CD4-positive, alpha-beta T cell treated with Interleukin-15 for 1 hour (primary cell): ENCODE results near the gene DDB1.

Experiments
- DNase-seq: peaks from one replicate; pipeline ENCODE4 v3.0.0-alpha.2; 2020

The DDB1 gene

DNA sequence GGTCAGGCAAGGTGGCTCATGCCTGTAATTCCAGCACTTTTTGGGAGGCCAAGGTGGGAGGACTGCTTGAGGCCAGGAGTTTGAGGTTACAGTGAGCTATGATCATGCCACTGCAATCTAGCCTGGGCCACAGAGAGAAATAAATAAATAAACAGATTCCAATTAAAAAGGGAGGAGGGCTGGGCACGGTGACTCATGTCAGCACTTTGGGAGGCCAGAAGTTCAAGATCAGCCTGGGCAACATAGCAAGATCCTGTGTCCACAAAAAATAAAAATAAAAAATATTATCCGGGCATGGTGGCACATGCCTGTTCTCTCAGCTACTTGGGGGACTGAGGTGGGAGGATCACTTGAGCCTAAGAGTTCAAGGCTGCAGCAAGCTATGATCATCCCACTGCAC, 21.3 kb upstream of the DDB1 start:
- DNase-seq: no peak

DNA sequence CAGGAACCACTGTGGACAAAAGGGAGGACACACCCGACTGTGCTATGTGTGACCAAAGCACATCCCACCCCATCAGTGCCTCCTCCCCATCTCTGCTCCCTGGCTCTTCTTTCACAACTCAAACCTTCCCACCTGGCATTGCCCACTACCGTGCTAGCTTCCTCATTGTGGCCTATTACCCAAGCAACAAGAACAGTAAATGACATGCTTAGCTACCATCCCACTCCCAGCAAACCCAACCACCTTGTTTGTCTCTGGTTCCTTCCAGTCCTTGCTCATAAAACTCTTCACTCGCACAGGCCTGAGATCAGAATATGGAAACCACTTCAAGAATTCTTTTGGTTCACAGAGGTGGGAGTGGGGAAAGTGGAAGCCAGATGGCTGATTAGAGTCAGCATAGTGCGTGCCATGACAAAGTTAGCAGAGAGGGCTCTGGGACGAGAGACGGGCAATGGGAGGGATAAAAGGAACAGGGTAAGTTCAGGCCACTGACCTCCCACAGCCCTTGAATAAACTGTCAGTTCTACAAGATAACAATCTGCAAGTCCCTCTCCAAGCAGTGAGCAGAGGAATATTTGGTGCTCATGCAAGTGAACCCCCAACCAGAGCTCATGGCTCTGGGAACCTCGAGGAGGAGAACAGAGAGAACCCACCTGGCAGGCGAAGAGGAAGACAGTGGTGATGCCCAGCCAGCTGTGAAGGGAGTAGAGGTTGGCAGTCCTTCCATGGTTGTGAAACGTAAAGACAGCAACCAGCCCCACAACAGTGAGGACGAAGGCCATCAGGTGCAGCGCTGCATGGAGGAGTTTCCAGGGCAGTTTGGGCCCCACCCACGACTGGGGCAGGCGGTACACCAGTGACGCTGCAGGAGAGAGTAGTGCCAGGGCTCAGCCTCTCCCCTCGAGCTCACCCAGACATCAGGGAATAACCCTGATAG, 20.5 kb upstream of the DDB1 start:
- no peak for DNase-seq

- no peak for DNase-seq
Observed at GRCh38 chr11:61352038-61352437, 19.1 kb upstream of the DDB1 start.

DNA sequence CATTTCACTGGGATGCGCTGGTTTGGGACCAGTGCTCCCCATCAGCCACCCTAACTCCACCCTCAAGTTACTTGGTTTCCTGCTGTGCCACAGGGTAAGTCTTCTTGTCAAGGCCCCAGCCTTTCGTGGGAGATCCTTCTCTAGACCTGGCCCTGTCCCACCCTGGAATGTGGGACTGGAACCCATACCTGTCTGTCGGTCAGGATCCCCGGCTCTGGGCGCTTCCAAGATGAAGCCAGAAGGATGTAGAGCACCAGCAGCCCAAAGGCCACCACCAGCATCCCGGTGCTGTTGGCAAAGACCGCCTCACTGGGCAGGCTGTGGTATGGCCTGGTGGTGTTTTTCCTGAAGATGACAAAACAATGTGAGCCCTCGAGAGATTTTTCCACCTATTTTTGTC, 17.9 kb upstream of the DDB1 start:
- no peak for DNase-seq

GRCh38 chr11:61350336-61350735, 17.4 kb upstream of the DDB1 start:
- no peak for DNase-seq

GRCh38 chr11:61349916-61350315, 17.0 kb upstream of the DDB1 start:
- no peak for DNase-seq

- DNase-seq: no peak
Observed at GRCh38 chr11:61349189-61349751, 16.4 kb upstream of the DDB1 start.

DNA sequence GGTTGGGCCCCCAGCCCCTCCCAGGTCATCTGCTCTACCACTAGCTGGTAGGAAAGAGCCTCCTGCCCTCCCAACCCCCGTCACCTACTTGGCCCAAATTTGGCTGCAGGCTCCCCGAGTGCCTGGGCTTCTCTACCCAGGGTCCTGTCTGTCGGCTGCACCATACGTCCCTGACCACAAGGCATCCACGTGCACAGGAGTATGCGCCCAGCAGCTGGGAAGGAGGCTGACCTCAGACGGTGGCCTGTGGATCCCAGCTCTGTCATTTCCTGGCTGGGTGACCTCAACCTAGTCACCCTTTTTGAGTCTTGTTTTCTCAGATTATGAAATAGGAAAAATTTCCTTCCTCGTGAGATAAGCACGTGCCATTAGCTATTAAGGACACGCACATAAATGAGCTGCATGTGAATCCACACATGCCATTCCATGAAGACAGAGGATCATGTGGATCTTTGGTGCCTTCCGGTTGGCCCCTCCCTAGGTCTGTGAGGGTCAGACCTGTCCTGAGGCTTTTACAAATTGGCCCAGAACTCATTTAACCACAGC, 15.1 kb upstream of the DDB1 start:
- peak; percentile 81 for DNase-seq

DNA sequence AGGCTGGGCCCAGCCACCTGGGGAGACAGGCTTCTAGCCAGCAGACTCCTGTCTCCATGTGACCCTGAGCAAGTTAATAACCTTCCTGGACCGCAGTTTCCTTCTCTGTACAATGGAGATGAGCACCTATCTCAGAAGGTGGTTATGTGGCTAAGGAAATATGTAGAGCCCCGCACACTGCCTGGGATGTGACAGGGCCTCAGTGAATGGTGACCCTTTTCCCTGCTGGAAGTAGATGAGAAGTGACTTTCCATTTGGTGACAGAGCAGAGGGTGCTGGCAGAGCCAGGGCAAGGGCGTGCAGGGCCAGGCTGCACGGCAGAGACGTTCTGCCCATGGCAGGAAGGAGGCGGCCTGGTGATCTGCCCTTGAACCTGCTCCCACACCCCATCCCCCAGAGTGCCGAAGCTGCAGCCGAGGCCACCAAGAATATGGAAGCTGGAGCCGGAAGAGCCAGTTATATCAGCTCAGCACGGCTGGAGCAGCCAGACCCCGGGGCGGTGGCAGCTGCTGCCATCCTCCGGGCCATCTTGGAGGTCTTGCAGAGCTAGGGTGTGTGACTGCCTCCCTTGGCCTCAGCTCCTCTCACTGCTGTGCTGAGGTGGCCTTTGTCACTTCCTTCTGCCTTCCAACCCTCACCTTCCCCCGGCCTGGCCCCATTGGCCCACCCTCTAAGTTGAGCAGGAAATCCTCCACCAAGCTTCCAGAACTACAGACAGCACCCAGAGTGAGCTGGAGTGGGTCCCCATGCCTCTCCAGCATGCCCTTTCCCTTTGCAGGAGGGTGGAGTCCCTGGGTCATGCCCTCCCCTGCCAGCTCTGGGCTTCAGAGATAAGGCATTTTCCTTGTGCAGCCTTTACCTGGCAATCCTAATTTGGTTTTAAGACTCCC, 13.3 kb upstream of the DDB1 start:
- DNase-seq: no peak

DNA sequence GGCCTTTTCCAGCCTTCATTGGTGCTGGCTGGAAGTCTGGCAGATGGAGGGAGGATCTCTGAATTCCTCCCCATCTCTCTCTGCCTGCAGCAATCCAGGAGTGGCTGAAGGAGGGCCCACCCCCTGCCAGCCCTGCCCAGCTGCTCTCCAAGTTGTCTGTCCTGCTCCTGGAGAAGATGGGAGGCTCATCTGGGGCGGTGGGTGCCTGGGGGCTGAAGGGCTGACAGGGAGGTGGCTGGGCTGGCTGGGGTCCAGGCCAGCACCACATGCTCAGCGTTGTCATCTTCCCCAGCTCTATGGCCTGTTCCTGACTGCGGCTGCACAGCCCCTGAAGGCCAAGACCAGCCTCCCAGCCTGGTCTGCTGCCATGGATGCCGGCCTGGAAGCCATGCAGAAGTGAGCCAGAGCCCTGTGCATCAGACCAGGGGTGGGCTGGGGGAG, 12.3 kb upstream of the DDB1 start:
- no peak for DNase-seq

DNA sequence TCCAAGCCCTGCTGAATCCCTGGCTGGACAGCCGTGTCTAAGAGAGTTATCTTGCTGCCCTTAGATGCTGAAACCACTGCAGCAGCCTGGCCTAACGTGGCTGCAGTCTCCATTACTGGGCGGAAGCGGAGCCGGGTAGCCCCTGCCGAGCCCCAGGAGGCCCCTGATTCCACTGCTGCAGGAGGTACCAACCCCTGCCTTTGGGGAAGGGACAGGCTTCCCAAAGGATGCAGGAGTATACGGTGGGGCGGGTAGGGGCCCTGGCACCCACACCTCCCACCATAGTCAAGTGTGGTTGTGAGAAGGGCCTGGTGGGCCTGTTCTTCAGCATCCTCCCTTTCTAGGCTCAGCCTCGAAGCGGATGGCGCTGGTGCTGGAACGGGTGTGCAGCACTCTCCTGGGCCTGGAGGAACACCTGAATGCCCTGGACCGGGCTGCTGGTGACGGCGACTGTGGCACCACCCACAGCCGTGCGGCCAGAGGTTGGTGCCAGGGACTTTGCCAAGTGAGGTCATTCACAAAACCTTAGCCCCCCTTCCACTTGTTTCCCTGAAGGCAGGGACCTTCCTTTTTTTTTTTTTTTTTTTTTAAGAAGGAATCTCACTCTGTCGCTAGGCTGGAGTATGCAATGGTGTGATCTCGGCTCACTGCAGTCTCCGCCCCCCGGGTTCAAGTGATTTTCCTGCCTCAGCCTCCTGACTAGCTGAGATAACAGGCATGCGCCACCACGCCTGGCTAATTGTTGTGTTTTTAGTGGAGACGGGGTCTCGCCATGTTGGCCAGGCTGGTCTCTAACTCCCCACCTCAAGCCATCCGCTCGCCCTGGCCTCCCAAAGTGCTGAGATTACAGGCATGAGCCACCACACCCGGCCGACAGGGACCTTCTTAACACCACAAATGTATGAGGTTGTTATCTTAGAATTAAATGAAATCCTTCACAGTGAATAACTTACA, 11.2 kb upstream of the DDB1 start:
- no peak for DNase-seq

GRCh38 chr11:61342207-61342803, 9.4 kb upstream of the DDB1 start:
- DNase-seq: no peak

GRCh38 chr11:61341706-61342105, 8.8 kb upstream of the DDB1 start:
- DNase-seq: no peak

DNA sequence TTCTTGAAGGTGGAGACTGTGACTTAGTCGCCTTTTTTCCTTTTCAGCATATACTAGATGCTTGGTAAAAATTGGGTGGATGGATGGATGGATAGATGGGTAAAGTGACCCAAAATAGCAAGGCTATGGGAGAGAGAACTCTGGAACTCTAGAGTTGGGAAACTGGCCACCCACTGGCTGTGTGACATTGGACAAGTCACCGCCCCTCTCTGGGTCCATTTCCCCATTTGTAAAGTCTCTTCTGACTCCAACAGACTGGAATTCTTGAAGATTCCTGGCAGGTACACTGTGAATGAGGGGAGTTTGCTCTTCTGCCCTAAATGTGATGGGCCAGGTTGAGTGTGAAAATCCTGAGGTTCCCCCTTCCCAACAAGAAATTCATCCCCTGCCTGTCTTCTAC, 8.1 kb upstream of the DDB1 start:
- DNase-seq: no peak

DNA sequence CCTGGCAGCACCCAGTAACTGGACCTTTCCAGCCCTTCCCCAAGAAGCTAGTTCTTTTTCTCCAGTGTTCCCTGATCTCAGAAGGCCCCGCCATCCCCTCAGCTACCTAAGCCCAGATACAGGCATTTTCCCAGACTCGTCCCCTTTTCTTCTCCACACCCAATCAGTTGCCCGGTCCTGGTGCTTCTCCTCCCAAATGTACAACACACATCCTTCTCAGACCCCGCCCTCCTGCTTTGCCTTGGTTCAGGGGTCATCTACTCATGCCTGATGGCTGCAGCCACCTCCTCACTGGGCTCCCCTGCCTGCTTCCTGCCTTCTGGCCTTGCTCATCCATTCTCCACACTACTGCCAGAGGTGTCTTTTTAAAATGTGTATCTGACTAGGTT, 6.6 kb upstream of the DDB1 start:
- no peak for DNase-seq

GRCh38 chr11:61338783-61339489, 6.0 kb upstream of the DDB1 start:
- no peak for DNase-seq

- no peak for DNase-seq
Observed at GRCh38 chr11:61337706-61338470, 5.0 kb upstream of the DDB1 start.

DNA sequence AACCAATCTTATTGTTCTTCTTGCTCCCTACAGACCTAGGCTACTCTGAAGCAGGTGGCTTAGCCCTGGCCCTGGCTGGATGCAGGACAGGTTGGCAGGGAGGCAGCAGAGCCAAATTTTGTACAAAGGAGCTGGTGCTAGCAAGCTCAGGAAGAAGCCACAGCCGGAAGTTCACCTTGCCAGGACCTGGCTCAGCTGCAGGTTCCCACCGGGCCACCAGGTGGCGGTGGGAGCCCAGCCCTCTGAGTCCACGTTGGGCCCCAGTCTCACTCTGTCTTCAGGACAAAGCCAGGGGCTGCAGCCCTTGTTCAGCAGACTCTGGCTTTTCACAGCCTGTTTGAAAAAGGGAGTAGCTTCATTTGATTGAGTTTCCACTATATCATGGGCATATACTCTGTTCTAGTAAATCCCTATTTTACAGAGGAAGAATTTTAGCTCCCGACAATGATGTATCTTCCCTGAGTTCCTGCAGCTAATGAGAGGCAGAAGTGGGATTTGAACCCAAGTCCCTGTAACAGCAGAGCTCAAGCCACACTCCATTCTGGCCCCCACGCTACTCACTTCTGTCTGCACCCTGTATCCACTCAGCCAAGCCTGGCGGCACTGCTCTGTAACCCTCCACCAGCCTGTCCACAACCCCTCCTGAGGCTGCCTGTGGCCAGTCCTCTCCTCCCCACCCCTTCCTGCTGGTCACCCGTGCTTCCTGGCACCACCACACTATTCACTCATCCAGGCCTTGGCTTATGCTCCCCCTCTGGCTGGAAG, 3.4 kb upstream of the DDB1 start:
- DNase-seq: peak; percentile 81

DNA sequence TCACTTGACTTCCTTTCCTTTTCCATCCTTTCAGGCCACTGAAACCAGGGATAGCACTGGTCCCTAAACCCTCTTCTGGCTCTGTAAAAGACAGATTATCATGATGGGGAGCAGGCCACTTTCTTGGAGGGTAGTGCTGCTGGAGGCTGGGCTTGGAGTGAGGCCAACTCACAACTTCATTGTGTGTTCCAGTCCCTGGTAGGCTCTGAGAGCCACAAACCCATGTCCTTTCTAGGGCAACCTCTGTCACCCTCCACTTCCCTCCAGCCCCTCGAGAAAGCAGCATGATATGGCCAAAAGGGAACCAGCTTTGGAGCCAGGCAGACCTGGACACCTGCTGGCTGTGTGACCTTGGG, 2.4 kb upstream of the DDB1 start:
- DNase-seq: no peak
